GF-D8 (cell line): ENCODE data around the gene MCF2L.

ENCODE experiments used
- DNase-seq: peaks from one replicate; lab custom pipeline; 2025; lab: John Stamatoyannopoulos, UW

The MCF2L gene

GRCh38 chr13:112982281-112983041 is 13.4 kb downstream of the MCF2L start:
- no peak for DNase-seq

- DNase-seq = no peak
Measured at GRCh38 chr13:112983042-112983305, 14.0 kb downstream of the MCF2L start.

- DNase-seq = no peak
Measured at GRCh38 chr13:112983428-112984196, 14.6 kb downstream of the MCF2L start.

GRCh38 chr13:112984501-112984900 is 15.5 kb downstream of the MCF2L start:
- no peak for DNase-seq

GRCh38 chr13:112984954-112985802 is 16.2 kb downstream of the MCF2L start:
- no peak for DNase-seq

- no peak for DNase-seq
Measured at GRCh38 chr13:112985803-112986408, 16.9 kb downstream of the MCF2L start.

- DNase-seq = no peak
Measured at GRCh38 chr13:112986470-112986869, 17.5 kb downstream of the MCF2L start.

- DNase-seq = no peak
Measured at GRCh38 chr13:112986946-112987681, 18.1 kb downstream of the MCF2L start.

- DNase-seq = no peak
Measured at GRCh38 chr13:112987682-112988024, 18.6 kb downstream of the MCF2L start.

GRCh38 chr13:112990783-112991182 is 21.8 kb downstream of the MCF2L start:
- no peak for DNase-seq

GRCh38 chr13:112991609-112992008 is 22.6 kb downstream of the MCF2L start:
- no peak for DNase-seq

- DNase-seq = no peak
Measured at GRCh38 chr13:112992931-112993680, 24.1 kb downstream of the MCF2L start.

- DNase-seq = no peak
Measured at GRCh38 chr13:112994084-112994780, 25.2 kb downstream of the MCF2L start.

GRCh38 chr13:112994781-112995355 is 25.9 kb downstream of the MCF2L start:
- DNase-seq = no peak

- DNase-seq = no peak
Measured at GRCh38 chr13:112995395-112996191, 26.6 kb downstream of the MCF2L start.

GRCh38 chr13:112996671-112997091 is 27.7 kb downstream of the MCF2L start:
- no peak for DNase-seq

- DNase-seq = no peak
Measured at GRCh38 chr13:112997188-112998130, 28.4 kb downstream of the MCF2L start.
